HG03565 (cell line): ENCODE measurements around the gene TBC1D10A.
"Not testable (repeated sequence)": the region's sequence is repeated elsewhere in the genome, so short reads cannot be mapped to it uniquely, and the experiment has no call there.

ENCODE experiments used
- ATAC-seq: cut with Tn5 transposase; IDR thresholded peaks from one replicate; pipeline ENCODE4 v1.9.1; 2021; ENCODE audit warnings: mild to moderate bottlenecking, moderate library complexity; ENCODE audit not compliant: unreplicated experiment

TBC1D10A gene

DNA sequence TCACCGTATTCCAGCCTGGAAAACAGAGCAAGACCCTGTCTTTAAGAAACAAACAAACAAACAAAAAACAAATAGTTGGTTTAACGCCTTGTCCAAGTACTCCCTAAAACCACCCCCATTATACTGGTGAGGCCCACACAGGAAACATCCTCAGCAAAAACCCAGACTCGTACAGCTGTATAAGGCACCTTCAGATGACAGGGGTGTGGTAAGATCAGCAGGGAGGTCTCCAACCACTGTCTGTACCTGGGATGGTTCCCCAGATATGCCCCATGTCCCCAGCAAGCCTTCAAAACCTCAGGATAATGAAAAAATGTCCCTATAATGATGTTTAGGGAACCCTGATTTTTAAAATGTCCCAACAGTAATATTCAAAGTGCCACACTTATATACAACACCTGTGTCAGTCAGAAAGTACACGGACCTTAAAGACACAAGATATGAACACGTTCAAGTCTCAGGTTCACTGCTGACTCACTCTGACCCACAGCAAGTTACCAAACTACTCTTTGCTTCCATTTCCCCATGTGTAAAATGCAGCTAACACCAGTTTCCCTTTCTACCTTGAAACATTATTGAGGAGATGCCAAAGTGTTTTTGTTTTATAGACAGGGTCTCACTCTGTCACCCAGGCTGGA, 20.6 kb upstream of the TBC1D10A start:
- ATAC-seq, result no peak

DNA sequence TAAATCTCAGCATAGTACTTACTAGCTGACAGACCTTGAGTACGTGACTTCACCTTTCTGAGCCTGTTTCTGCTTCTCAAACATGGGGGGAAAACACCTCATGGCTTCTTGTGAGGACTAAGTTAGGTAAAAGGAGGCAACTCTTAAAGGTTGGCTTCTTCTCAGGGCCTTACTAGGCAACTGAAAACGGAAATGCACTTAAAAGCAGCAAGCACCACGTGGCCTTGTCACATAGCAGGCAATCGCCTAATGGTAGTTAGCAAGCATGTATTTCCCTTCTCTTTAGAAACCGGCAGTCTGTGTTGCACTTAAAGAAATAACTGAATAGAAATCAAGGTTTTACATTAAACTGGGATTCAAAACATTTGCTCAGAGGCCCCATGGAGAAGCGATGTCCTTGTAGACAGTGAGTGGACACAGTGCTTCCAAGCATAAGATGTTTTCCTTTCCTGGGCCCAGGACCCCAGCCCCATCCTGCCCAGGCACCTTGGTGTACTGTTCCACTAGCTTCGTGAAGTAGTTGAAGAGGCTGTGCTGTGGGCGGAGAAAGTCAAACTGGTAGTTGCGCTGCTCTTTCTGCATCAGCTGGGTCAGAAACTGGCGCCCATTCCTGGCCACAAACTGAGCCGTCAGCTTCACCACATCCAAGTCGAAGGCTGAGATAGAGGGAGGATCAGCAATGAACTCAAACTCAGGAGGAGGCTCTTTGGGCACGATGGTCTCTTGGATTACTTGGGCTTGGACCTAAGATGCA, 17.9 kb upstream of the TBC1D10A start:
- no peak for ATAC-seq

DNA sequence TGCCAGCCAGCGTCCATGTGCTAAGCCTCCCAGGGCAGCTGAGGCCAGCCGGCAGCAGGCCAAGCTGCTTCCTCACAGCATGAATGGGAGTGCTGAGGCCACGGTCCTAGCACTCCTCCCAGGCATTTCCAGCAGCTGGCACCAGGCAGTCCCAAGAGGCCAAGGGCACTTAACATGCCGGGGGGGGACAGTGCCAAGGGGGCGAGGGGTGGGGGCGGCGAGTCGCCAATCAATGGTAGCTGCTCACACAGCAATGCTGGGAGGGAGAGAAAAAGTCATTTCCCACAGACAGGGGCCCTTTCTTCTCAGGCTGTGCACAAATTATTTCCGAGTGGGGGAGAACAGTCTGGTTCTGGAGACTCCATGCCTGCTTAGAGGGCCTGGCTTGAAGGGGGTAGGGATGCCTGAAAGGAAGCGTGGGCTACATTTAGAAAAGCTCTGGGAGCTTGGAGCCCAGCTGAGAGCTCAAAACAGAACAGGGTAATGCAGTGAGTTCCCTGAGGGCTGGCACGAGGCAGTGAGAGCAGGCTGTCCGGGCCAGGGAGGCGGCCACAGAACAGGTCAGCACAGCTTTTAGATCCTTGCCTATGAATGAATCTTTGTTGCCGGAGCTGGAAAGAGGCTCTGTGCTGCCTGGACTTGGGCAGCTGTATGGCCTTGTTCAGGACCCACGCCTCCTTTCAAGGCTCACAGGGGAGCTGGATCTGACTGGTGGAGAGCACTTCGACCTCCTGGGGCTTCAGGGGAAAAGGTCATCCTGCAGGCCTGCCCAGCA, 14.4 kb upstream of the TBC1D10A start:
- ATAC-seq, result no peak

GRCh38 chr22:30338802-30339201, 12.1 kb upstream of the TBC1D10A start:
- no peak for ATAC-seq

DNA sequence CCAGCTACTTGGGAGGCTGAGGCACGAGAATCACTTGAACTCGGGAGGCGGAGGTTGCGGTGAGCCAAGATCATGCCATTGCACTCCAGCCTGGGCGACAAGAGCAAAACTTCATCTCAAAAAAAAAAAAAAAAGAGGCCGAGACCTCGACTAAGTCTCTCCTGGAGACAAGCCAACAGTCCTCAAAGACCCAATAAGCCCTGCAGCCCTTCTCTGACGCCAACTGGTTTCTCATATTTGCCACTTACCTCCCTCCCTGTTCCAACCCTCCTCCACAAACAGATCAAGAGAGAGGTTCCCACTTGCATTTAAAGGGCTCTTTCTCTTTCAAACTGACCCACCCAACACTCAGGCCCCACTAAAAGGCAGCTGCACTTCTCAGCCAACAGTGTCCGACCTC, 11.6 kb upstream of the TBC1D10A start:
- not testable (repeated sequence) for ATAC-seq

- no peak for ATAC-seq
Measured at GRCh38 chr22:30337461-30337778, 10.7 kb upstream of the TBC1D10A start.

DNA sequence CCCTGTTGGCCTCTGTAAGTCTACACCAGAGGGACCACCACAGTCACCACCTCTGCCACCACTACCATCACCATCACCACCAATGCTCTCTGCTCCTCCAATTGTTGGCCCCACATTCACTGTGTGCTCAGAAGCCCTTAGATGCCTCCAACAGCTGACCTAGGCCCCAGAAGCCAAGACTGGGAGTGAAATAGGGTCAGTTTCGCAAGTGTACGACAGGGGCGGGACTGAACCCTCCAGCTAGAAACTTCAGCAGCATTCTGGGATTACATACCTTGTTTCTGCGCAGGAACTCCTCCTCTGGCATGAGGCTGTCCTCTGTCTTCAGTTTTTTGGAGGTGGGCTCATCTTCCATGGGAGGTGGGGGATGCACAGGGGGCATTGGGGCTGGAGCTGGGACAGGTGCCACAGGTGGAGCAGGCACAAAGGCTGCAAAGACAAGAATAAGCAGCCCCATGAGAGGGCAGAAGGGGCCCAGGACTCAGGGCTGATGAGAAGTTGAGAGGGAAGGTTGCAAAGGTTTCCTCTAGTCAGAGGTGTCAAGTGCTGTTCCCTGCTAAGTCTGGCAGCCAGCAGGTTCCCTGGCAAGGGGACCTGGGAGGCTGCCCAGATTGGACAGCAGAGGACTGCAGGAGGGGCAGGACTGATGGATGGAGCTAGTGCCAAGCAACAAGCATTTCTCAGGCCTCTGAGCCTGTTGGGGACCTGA, 10.2 kb upstream of the TBC1D10A start:
- ATAC-seq, result no peak

DNA sequence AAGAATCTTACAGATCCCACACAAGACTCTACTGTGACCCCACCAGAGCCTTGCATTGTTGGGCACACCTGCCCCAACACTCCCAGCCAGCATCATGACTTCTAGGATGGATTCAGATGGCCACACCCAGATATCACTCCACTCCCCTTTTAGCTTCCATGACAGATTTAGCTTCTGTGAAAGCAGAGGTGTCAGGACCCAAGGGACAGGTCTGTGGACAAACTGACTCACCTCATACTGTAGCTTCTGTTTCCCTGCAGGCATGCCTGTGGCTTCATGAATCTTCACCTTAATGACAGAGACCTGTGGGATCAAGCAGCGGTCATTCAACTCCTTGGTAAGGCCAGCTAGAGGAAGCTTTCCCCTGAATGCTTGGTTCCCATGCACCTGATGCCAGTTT, 8.5 kb upstream of the TBC1D10A start:
- ATAC-seq, result no peak

GRCh38 chr22:30334646-30335045, 7.9 kb upstream of the TBC1D10A start:
- ATAC-seq, result no peak

DNA sequence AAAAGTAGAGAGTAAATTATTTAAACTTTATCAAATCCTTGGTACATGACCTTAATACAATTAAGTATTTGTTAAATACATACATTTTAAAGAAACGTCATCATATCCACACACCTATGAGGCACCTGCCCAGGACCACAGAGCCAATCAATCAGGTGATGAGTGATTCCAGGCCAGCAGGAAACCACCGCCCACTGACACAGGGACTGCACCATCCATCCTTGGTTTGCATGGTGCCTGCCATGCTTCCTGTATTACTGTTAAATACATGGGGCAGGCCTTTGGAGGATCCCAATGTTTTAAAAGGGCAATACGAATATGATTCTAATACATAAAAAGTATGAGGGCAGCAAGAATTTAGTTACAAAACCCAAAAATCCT, 7.0 kb upstream of the TBC1D10A start:
- ATAC-seq, result no peak

- no peak for ATAC-seq
Measured at GRCh38 chr22:30332994-30333706, 6.4 kb upstream of the TBC1D10A start.

GRCh38 chr22:30332551-30332950, 5.8 kb upstream of the TBC1D10A start:
- ATAC-seq, result no peak

DNA sequence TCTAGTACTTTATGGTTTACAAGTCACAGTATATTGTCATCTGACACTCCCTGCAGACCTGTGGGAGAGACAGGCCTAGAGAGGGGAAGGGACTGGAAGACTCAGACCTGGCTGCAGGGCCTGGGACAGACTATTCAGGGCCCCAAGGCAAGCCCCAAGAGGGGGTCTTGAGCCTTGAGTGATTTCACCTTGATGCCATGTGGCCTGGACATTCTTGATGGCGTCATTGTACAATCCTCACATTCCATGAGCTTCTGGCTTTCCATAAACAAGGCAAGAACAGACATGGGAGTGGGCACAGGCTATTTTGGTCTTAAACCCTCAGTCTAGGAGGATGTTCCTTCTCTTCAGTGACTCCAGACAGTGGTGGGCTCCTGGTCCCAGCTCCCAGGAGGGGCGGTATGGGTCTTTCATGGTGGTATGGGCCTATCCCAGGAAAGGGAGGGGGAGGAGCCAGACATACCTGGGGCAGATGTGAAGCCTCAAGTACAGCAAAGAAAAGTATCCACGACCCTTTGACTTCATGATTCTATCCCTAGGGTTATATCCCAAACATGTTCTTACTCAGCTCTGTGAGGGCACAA, 1.8 kb upstream of the TBC1D10A start:
- no peak for ATAC-seq

DNA sequence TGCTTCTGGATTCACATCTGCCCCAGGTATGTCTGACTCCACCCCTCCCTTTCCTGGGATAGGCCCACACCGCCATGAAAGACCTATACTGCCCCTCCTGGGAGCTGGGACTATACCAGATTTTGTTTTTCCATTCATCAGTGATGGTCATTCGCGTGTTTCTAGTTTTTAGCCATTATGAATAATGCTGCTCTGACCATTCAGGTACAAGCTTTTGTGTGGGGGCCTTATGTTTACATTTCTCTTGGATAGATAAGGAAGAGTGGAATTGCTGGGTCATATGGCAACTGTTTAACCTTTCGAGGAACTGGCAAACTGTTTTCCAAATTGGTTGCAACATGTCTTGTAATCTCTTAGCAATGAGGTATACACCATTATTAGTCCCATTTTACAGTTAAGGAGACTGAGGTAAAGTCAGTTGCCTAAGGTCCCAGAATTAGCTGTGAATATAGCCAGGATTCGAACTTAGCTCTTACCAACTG, 1.2 kb upstream of the TBC1D10A start:
- no peak for ATAC-seq

- ATAC-seq, result peak; percentile 19
Measured at GRCh38 chr22:30326255-30326705, 461 bp downstream of the TBC1D10A start.

- no peak for ATAC-seq
Measured at GRCh38 chr22:30325724-30326254, 952 bp downstream of the TBC1D10A start.

GRCh38 chr22:30325065-30325720, 1.5 kb downstream of the TBC1D10A start:
- ATAC-seq, result no peak

GRCh38 chr22:30324014-30324730, 2.6 kb downstream of the TBC1D10A start:
- no peak for ATAC-seq

DNA sequence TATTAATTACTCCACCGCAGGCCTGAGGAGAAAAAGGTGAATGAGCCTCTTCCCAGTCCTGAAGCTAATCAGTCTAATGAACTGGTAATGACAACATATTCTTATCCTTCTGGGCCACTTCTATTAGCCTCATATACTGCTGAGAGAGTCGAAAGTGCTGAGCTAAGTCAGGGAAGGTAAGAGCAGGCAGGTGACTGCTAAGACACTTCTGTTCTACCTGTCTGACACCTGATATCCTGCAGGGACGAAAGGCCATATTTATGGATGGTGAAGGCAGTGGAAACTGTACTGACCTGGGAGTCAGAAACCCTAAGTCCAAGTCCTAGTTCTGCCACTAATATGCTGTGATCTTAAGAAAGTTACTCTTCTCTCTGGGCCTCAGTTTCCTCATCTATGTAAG, 3.5 kb downstream of the TBC1D10A start:
- ATAC-seq, result no peak
